Measurements from ENCODE around the gene RAC3.
A peak's percentile ranks its signal among the peaks of the same experiment; 100 is the strongest.

RAC3 gene

DNA sequence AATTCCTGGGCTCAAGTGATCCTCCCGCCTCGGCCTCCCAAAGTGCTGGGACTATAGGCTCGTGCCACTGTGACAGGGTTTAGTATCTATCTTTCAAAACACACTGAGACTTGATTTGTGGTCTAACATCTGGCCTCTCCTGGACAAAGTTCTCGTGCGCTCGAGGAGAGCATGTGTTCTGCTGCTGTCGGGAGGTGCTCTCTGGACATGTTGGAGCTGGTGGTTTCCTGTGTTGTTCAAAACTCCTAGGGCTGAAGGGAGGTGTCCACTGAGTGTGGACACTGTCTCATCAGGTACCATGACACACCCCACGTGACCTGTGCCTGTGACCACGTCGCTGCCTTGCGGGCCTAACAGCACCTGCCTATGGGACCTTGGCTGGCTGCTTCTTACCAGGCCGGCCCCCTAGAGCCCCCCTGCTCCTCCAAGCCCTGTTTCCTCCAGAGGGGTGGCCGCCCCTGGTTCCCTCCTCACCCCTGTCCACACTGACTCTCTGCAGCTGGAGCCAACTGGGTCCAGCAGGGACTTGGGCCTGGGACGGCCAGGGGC lies 14.5 kb downstream of the RAC3 start:
- no peak for DNase-seq

- DNase-seq = no peak
These were observed 15.4 kb downstream of the RAC3 start for GRCh38 chr17:82046903-82047302.

- no peak for DNase-seq
These were observed 15.9 kb downstream of the RAC3 start for GRCh38 chr17:82047379-82047778.

GRCh38 chr17:82047914-82048570 lies 16.6 kb downstream of the RAC3 start:
- no peak for DNase-seq

GRCh38 chr17:82048571-82048971 lies 17.1 kb downstream of the RAC3 start:
- DNase-seq = no peak

GRCh38 chr17:82049106-82049505 lies 17.6 kb downstream of the RAC3 start:
- no peak for DNase-seq

DNA sequence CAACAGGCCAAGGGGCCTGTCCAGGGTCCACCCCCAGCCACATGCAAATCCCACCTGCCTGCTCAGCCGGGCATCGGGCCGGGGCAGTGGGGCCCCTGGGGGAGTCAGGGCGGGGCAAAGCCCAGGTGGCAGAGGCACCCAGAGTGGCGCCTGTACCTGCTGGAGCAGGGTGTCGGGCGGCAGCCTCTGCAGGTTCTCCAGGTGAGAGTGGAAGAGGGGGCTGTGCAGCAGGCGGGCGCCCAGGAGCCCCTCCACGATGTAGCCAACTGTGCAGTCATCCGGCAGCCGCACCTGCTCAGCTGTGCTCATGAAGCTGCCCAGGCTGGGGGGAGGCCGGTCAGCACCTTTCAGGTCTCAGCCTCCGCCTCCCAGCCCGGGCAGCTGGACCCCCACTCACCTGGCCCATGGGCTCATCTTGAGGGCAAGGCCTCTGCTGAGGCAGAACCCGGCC lies 18.1 kb downstream of the RAC3 start:
- DNase-seq = no peak

- no peak for DNase-seq
These were observed 18.8 kb downstream of the RAC3 start for GRCh38 chr17:82050152-82050760.

DNA sequence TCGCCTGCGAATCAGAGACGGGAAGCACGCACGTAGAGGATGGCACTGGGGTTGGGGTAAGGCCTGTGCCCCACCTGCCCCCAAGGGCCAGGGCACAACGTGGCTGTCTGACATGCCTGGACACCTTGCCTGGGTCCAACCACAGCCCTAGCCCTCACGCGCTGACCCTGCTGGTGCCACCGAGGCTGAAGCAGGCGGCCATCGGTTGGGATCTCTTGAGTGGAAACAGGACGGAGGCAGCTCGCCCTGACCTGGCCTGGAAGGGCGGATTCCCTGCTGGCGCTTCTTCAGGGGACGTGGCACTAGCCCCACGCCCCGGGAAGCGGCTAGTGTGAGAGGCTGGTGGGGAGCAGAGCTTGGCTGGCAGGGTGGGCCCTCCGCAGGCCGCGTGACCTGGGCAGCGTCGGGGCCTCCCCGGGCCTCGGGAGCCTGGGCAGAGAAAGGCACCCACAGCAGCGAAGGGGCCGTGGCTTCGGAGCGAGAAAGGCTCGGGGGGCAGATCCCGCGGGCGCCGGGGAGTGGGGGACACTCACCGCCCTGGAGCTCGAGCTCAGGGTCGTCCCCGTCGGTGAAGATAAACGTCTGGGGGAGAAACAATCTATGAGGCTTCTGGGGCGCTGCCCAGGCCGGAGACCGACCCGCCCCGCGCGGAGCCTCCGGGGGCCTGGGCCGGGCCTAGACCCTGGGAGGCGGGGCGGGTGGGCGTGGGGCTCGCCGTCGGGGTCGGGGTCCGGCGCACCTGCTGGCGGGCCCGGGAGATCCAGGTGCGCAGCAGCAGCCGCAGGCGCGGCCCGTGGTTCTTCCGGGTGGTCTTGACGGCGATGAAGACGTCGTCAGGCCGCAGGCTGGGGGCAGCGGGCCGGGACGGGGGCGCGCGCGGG lies 19.5 kb downstream of the RAC3 start:
- peak in 1 of 3 experiments; percentile 17 for DNase-seq

- DNase-seq = peak; percentile 51 to 69 (median 66)
These were observed 20.5 kb downstream of the RAC3 start, which contains the start of the genes GPS1 and RFNG for GRCh38 chr17:82051776-82052637. Gene GPS1 (plus strand): TSS chr17:82051898. CDS start chr17:82051932, 34 bp downstream. Gene RFNG (minus strand): TSS chr17:82051811. CDS start chr17:82051766, 45 bp downstream.

GRCh38 chr17:82052638-82053059 lies 21.2 kb downstream of the RAC3 start:
- DNase-seq = no peak

DNA sequence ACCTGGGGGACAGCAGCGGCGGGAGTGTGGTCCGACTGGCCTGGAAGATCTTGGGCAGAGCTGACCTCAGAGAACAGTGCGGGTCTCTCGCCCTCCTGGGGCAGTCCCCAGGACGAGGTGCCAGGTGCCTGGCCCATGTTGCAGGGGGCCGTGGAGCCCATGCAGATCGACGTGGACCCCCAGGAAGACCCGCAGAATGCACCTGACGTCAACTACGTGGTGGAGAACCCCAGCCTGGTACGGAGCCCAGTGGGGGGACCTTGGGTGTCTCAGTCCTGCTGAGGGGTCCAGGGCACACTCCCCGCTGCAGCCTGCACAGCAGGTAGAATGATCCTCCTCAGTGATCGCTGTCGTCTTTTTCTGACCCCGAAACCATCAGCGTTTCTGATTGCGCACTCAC lies 21.7 kb downstream of the RAC3 start:
- no peak for DNase-seq

GRCh38 chr17:82053556-82054263 lies 22.2 kb downstream of the RAC3 start:
- no peak for DNase-seq

GRCh38 chr17:82054351-82055022 lies 23.0 kb downstream of the RAC3 start:
- no peak for DNase-seq

GRCh38 chr17:82055023-82055964 lies 23.8 kb downstream of the RAC3 start:
- DNase-seq = no peak

DNA sequence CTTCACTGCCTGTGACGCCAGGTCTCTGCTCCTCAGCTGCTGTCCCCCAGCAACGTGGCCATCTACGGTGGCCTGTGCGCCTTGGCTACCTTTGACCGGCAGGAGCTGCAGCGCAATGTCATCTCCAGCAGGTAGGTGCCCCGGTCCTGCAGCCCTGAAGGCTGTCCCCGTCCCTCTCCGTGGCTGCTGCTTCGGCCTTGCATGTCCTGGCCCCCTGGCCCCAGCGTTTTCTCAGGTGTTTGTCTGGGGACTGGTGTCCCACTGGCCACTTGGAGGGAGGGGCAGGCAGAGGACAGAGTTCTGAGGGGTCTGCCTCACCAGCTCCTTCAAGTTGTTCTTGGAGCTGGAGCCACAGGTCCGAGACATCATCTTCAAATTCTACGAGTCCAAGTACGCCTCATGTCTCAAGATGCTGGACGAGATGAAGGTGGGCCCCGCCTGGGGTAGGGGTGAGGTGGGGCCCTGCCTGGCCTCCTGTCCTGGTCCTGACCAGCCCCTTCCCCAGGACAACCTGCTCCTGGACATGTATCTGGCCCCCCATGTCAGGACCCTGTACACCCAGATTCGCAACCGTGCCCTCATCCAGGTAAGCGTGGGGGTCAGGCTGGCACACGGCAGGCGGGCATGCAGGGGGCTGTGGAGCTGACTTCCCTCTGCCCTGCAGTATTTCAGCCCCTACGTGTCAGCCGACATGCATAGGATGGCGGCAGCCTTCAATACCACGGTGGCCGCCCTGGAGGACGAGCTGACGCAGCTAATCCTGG lies 24.7 kb downstream of the RAC3 start:
- no peak for DNase-seq

DNA sequence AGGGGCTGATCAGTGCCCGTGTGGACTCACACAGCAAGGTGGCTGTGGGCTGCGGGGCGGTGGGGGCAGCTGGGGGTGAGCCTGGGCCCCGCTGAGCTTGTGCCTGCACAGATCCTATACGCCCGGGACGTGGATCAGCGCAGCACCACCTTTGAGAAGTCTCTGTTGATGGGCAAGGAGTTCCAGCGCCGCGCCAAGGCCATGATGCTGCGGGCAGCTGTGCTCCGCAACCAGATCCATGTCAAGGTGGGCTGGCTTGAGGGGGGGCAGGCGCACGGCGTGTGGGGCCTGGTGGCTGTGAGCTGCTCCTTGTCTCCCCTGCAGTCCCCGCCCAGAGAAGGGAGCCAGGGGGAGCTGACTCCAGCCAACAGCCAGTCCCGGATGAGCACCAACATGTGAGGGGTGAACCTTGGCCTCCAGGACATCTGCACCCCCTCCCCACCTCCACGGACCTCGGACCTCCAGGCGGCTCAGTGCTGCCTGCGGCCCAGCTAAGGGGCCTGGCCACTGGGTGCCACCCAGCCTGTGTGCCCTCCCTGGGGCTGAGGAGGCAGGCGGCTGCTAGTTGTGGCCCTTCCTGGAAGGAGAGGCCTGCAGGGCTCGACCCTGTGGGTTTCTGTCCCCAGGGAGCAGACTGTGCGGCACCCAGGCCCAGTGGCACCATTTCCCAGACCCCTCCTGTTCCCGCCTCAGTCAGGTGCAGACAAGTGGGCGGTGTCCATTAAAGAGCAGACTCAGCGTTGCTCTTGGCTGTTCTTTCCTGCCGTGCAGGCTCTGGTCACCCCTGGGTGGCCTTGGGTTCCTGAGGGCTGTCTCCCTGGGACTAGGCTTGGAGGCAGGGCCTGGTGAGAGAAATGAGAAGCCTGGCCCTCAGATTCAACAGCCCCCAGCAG lies 25.5 kb downstream of the RAC3 start:
- no peak for DNase-seq

Measured in NCI-H1417 (cell line).